Subcutaneous adipose tissue (tissue), 4 donors: ENCODE measurements around the gene FGF14. TPM values are rescaled to one million over a fixed set of nuclear protein-coding genes. Genes with fewer than 3 reads are reported as not detected.

ENCODE experiments used
- CTCF ChIP-seq: fragments of 450-650 bp; IDR thresholded peaks from one replicate; pipeline ENCODE4 v1.5.1; 2016; ENCODE audit warnings: low read depth, mild to moderate bottlenecking, control low read depth, antibody characterized with exemption, moderate library complexity
- total RNA-seq, 4 donors: library from RNA; depleted of rRNA; stranded (reverse); fragments of >200 nt; gene quantifications; one replicate each; pipeline ENCODE4 v1.1.0, GENCODE V29; 2016

FGF14 gene
- total RNA-seq, 4 donors from 2014 or later: 0.17 to 3.6 (median 0.93) TPM

DNA sequence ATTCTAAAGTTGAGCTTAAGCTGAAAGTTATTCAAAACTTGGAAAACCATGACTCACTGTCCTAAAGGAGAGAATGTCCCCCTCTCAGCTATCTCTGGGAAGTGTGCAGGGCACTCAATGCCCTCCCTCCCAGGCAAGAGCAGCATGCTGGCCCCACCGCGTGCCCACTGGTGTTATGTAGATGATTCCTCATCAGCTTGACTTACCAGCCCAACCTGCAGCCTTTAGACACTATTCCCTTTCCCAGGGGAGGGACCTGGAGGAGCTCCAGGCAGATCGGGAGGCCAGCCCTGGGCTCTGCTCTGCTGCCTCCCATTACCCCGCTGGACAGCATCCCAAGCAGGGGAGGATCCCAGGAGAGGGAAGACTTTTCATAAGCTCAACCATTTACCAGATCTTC is 124.6 kb downstream of the FGF14 start:
- TF ChIP-seq CTCF: no peak

- TF ChIP-seq CTCF: no peak
These were observed 125.4 kb downstream of the FGF14 start for GRCh38 chr13:102276404-102276803.

GRCh38 chr13:102275969-102276368 is 125.9 kb downstream of the FGF14 start:
- TF ChIP-seq CTCF: no peak

GRCh38 chr13:102273111-102273510 is 128.7 kb downstream of the FGF14 start:
- TF ChIP-seq CTCF: no peak

DNA sequence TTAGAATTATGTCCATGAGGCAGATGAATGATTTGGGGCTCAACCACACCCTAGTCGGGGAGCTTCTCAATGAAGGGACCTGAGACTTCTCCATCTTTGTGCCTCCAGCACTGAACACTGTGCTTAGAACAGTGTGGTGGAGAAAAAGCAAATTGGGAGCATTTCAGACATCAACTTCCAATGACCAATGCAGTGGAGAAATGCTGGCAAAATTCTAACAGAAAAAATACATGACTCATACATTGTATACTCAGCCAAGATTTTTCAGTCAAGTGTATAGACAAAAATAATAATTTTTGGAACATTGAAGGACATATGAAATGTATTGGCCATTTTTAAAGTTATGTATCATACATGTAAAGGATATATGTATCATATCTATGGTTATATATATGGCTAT is 134.7 kb downstream of the FGF14 start:
- TF ChIP-seq CTCF: no peak

DNA sequence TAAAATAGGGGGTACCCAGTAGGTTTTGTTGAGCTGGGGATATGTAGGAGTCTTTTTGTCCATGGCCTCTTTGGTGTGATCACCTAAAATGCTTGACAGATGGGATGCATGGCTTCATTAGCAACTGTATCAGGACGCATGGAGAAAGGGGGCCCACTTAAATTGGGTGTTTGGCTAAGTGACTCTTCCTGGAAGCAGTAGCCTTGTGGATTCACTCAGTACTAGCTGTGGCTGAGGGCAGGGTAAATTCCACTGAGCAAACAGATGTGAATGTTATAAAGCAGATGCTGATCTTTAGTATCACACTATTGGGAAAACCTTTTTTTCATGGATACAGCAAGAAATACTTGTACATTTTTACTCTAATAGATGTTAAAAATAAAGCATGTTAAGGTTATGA is 140.0 kb downstream of the FGF14 start:
- TF ChIP-seq CTCF: no peak

GRCh38 chr13:102261316-102261715 is 140.5 kb downstream of the FGF14 start:
- no peak for TF ChIP-seq CTCF
